Heart left ventricle (tissue), 16 donors: ENCODE results near the gene LITAF. TPM values are rescaled to one million over a fixed set of nuclear protein-coding genes. Genes with fewer than 3 reads are reported as not detected.
"Not testable (repeated sequence)": the region's sequence is repeated elsewhere in the genome, so short reads cannot be mapped to it uniquely, and the experiment has no call there.

Experiments
- ATAC-seq, 4 donors: fragments of 200-7000 bp; cut with Tn5 transposase; one replicate each; pipeline ENCODE4 v1.9.1; 2020 to 2022; ENCODE audit warnings: moderate library complexity in 4 of 4, mild to moderate bottlenecking in 3 of 4, moderate number of reproducible peaks in 1 of 4
- DNase-seq, 5 donors: peaks; one replicate each; pipeline ENCODE4 v3.0.0-alpha.2; 2020
- H3K27ac ChIP-seq, 12 donors: fragments of 200-600 bp; sonication (generic) in 4 of 12; one replicate each; pipeline versions ENCODE4 v1.5.0 to v1.8.0; 2016 to 2022; ENCODE audit warnings: mild to moderate bottlenecking in 2 of 12
- H3K27me3 ChIP-seq, 9 donors: fragments of 200-600 bp; sonication (generic) in 2 of 9; one replicate each; pipeline versions ENCODE4 v1.5.1 to v1.8.0; 2016 to 2022; ENCODE audit warnings: mild to moderate bottlenecking in 3 of 9
- H3K36me3 ChIP-seq, 9 donors: fragments of 200-600 bp; sonication (generic) in 2 of 9; one replicate each; pipeline versions ENCODE4 v1.5.0 to v1.8.0; 2018 to 2022; ENCODE audit warnings: mild to moderate bottlenecking in 2 of 9
- H3K4me1 ChIP-seq, 12 donors: fragments of 200-600 bp; sonication (generic) in 4 of 12; one replicate each; pipeline versions ENCODE4 v1.5.0 to v1.8.0; 2016 to 2022; ENCODE audit warnings: mild to moderate bottlenecking in 3 of 12
- H3K4me3 ChIP-seq, 12 donors: fragments of 200-600 bp; sonication (generic) in 4 of 12; one replicate each; pipeline versions ENCODE4 v1.5.0 to v1.8.0; 2017 to 2022; ENCODE audit warnings: mild to moderate bottlenecking in 9 of 12, moderate library complexity in 4 of 12
- H3K9me3 ChIP-seq, 12 donors: fragments of 200-600 bp; sonication (generic) in 4 of 12; one replicate each; pipeline versions ENCODE4 v1.5.0 to v1.8.0; 2016 to 2022; ENCODE audit warnings: mild to moderate bottlenecking in 1 of 12
- CTCF ChIP-seq, 12 donors: fragments of 200-600 bp; sonication (generic) in 4 of 12; IDR thresholded peaks; one replicate each; pipeline versions ENCODE4 v1.5.0 to v1.8.0; 2018 to 2022; ENCODE audit warnings: antibody characterized with exemption in 12 of 12, mild to moderate bottlenecking in 5 of 12
- POLR2A ChIP-seq, 2 donors: fragments of 450-650 bp; IDR thresholded peaks; one replicate each; pipeline ENCODE4 v1.6.1; 2017; ENCODE audit warnings: antibody characterized with exemption in 2 of 2, mild to moderate bottlenecking in 2 of 2, moderate library complexity in 2 of 2
- WGBS, 4 donors: extraction: QIAGEN DNeasy Blood & Tissue Kit in 2 of 4; methylation state at CpG; one replicate each; pipeline versions ENCODE4 v1.1.5 to v1.1.7; 2013 to 2018; 5-methylcytosine and 5-hydroxymethylcytosine counted together
- intact Hi-C, 10 donors: fragments of 100-400 bp; cut with DNase I; formaldehyde crosslinking; loops; one replicate each; pipeline versions ENCODE4 v1.11.1 to v1.14.2; 2022
- polyA plus RNA-seq, 2 donors: library from polyadenylated mRNA; stranded (reverse); fragments of 200-250 nt; gene quantifications; one replicate each; pipeline ENCODE4 v1.2.3, GENCODE V29; 2013
- total RNA-seq, 9 donors: library from RNA; depleted of rRNA in 2 of 9; stranded (reverse); fragments of >200 nt in 2 of 9; fragmentation: NEBNext Ultra II Directional in 3 of 9; extraction: Animal tissue kit (Norgen Biotek cat#: 25700) in 3 of 9; gene quantifications; one replicate each; pipeline versions ENCODE4 v1.1.0 to v1.2.4, GENCODE V29; 2016 to 2023
- donor health status: ischemic (EF 13 %, LVEDD 7.1; RV severe dilation, severe dysfunction).
- donor health status: healthy with polysubstance abuse.
- donor health status: DM: no; HTN: yes; CAD: no.
- donor health status: DM: no; HTN: no; CAD: no.
- donor health status: ischemic (EF 25% LVEDD 6.9; RV normal size, moderate dysfunction).
- donor health status: ischemic (EF 25% LVEDD 5.7; RV mildly dilated, moderate dysfunction).
- donor health status: healthy.
- donor health status: DM: yes; HTN: yes; CAD: no.
- donor health status: ischemic (EF 35%, LVEDD 5.7; RV mildly dilated, moderate dysfunction).
- donor health status: nonischemic (EF 11% LVEDD 7.7; RV severe dilation, severe dysfunction).
- donor health status: DM: yes; HTN: yes; CAD: no.
- donor health status: PGD.
- donor health status: ischemic (EF 29% LVEDD 5.4; RV normal size, mild dysfunction).
- donor health status: nonischemic (EF 23%, LVEDD 6.1; RV moderate dilation, normal function).

LITAF gene
- total and polyA plus RNA-seq, 11 donors: 12.2 to 133 (median 46.5) TPM

GRCh38 chr16:11514283-11514682 is 72.4 kb downstream of the LITAF start:
- Histone ChIP-seq H3K4me1 (no peaks in the 10 kb centered on the region), H3K4me3 (no peak overlapping the region), H3K27ac (no peak overlapping the region), H3K9me3 (no peaks in the 10 kb centered on the region), H3K27me3 (no peaks in the 10 kb centered on the region), H3K36me3 (no peaks in the 10 kb centered on the region)
- DNase-seq (no peak), ATAC-seq (no peak)
- 67 to 91% (median 85%) methylated on average over 13 to 14 of the region's 14 CpGs for WGBS, 4 donors
- no peak for TF ChIP-seq CTCF (IDR thresholded peaks at IDR 0.05)
- no peak for TF ChIP-seq POLR2A (IDR thresholded peaks at IDR 0.05)
- intact Hi-C loops: no loop called here

- H3K4me3 ChIP-seq, H3K27ac ChIP-seq, DNase-seq, H3K9me3 ChIP-seq, intact Hi-C loops, H3K27me3 ChIP-seq, H3K36me3 ChIP-seq, H3K4me1 ChIP-seq, ATAC-seq: not testable (repeated sequence)
- WGBS, 4 donors: 92 to 96% (median 95%) methylated on average over 13 of the region's 13 CpGs
These were observed 73.4 kb downstream of the LITAF start for GRCh38 chr16:11513366-11513765.

- no peak for ATAC-seq
- intact Hi-C loops: no loop called here
- WGBS, 4 donors: 78 to 91% (median 89%) methylated on average over 6 of the region's 6 CpGs
- Histone ChIP-seq H3K36me3 (no peaks in the 10 kb centered on the region), H3K27ac (no peak overlapping the region), H3K4me3 (no peak overlapping the region), H3K27me3 (no peaks in the 10 kb centered on the region), H3K4me1 (no peaks in the 10 kb centered on the region), H3K9me3 (no peaks in the 10 kb centered on the region)
- TF ChIP-seq POLR2A (IDR thresholded peaks at IDR 0.05): no peak
- no peak for TF ChIP-seq CTCF (IDR thresholded peaks at IDR 0.05)
- DNase-seq: no peak
These were observed 74.9 kb downstream of the LITAF start for GRCh38 chr16:11511801-11512200.

GRCh38 chr16:11511328-11511727 is 75.4 kb downstream of the LITAF start:
- H3K27ac ChIP-seq: no peak overlapping the region
- no peak overlapping the region for H3K4me3 ChIP-seq
- DNase-seq: no peak
- no peak for TF ChIP-seq CTCF (IDR thresholded peaks at IDR 0.05)
- TF ChIP-seq POLR2A (IDR thresholded peaks at IDR 0.05): no peak
- no peaks in the 10 kb centered on the region for H3K9me3 ChIP-seq
- intact Hi-C loops: no loop called here
- no peaks in the 10 kb centered on the region for H3K4me1 ChIP-seq
- 86 to 95% (median 92%) methylated on average over 2 of the region's 2 CpGs for WGBS, 4 donors
- ATAC-seq: no peak
- no peaks in the 10 kb centered on the region for H3K27me3 ChIP-seq
- H3K36me3 ChIP-seq: no peaks in the 10 kb centered on the region

- DNase-seq: no peak
- 61 to 75% (median 71%) methylated on average over 11 to 12 of the region's 12 CpGs for WGBS, 4 donors
- Histone ChIP-seq H3K27me3 (no peaks in the 10 kb centered on the region), H3K9me3 (no peaks in the 10 kb centered on the region), H3K4me3 (no peak overlapping the region), H3K4me1 (no peaks in the 10 kb centered on the region), H3K27ac (no peak overlapping the region), H3K36me3 (no peaks in the 10 kb centered on the region)
- TF ChIP-seq CTCF (IDR thresholded peaks at IDR 0.05) (no peak), POLR2A (IDR thresholded peaks at IDR 0.05) (no peak)
- intact Hi-C loops: no loop called here
- ATAC-seq: no peak
These were observed 76.3 kb downstream of the LITAF start for GRCh38 chr16:11510178-11510973.
